ENCODE results near the gene RASA1. TPM values are rescaled to one million over a fixed set of nuclear protein-coding genes. Genes with fewer than 3 reads are reported as not detected.

RASA1 gene
- total RNA-seq, 1 experiment from 2014 or later, result 23.0 TPM

GRCh38 chr5:87388129-87388528, 120.4 kb downstream of the RASA1 start:
- H3K4me3 Mint-ChIP-seq (ENCODE audit: unreplicated experiment), result no peak overlapping the region
- ChIA-PET CTCF (no interaction called here), POLR2A (no interaction called here)
- peaks cover 6% of the 10 kb centered on the region for H3K4me1 Mint-ChIP-seq (ENCODE audit: low read depth, unreplicated experiment)
- H3K4me1 ChIP-seq, result peaks cover 22% of the 10 kb centered on the region
- no peaks in the 10 kb centered on the region for H3K9me3 Mint-ChIP-seq (ENCODE audit: unreplicated experiment)
- no peak for DNase-seq
- TF ChIP-seq, protein P1, sequence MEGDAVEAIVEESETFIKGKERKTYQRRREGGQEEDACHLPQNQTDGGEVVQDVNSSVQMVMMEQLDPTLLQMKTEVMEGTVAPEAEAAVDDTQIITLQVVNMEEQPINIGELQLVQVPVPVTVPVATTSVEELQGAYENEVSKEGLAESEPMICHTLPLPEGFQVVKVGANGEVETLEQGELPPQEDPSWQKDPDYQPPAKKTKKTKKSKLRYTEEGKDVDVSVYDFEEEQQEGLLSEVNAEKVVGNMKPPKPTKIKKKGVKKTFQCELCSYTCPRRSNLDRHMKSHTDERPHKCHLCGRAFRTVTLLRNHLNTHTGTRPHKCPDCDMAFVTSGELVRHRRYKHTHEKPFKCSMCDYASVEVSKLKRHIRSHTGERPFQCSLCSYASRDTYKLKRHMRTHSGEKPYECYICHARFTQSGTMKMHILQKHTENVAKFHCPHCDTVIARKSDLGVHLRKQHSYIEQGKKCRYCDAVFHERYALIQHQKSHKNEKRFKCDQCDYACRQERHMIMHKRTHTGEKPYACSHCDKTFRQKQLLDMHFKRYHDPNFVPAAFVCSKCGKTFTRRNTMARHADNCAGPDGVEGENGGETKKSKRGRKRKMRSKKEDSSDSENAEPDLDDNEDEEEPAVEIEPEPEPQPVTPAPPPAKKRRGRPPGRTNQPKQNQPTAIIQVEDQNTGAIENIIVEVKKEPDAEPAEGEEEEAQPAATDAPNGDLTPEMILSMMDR (IDR thresholded peaks at IDR 0.05; ENCODE audit: insufficient read depth in 1 of 2, low read depth in 1 of 2, low read length in 1 of 2, severe bottlenecking in 1 of 2, unreplicated experiment in 1 of 2), result no peak
- H3K36me3 Mint-ChIP-seq (ENCODE audit: insufficient read depth, unreplicated experiment), result peaks cover 53% of the 10 kb centered on the region
- H3K36me3 ChIP-seq (ENCODE audit: control insufficient read depth, insufficient read depth, low read length), result no peaks in the 10 kb centered on the region; the same call in 1 of the 2 replicates
- no peak overlapping the region for H3K27ac Mint-ChIP-seq (ENCODE audit: unreplicated experiment)
- BruUV-seq (replicated peaks), result no TSS peak
- intact Hi-C loops (cut with micrococcal nuclease; ENCODE audit: unreplicated experiment), result loop anchor here (5.0 kb wide), 1 partner anchor 121 kb away; the partner anchor contains the start of gene RASA1
- no peaks in the 10 kb centered on the region for H3K27me3 Mint-ChIP-seq (ENCODE audit: insufficient read depth, unreplicated experiment)
- no peak overlapping the region for H3K4me3 ChIP-seq (ENCODE audit: low read depth, low read length)
- H3K9me3 ChIP-seq, result no peaks in the 10 kb centered on the region
- H3K27me3 ChIP-seq (replicated peaks; ENCODE audit: control insufficient read depth, insufficient read depth, low read length), result no peaks in the 10 kb centered on the region

- H3K4me1 Mint-ChIP-seq (ENCODE audit: low read depth, unreplicated experiment), result peaks cover 6% of the 10 kb centered on the region
- no peaks in the 10 kb centered on the region; the same call in 1 of the 2 replicates for H3K36me3 ChIP-seq (ENCODE audit: control insufficient read depth, insufficient read depth, low read length)
- no peaks in the 10 kb centered on the region for H3K9me3 Mint-ChIP-seq (ENCODE audit: unreplicated experiment)
- BruUV-seq (replicated peaks), result no TSS peak
- CTCF ChIA-PET, result no interaction called here
- POLR2A ChIA-PET, result no interaction called here
- no peak overlapping the region for H3K4me3 Mint-ChIP-seq (ENCODE audit: unreplicated experiment)
- intact Hi-C loops (cut with micrococcal nuclease; ENCODE audit: unreplicated experiment), result loop anchor here (5.0 kb wide), 1 partner anchor 122 kb away; the partner anchor contains the start of gene RASA1
- H3K27me3 Mint-ChIP-seq (ENCODE audit: insufficient read depth, unreplicated experiment), result no peaks in the 10 kb centered on the region
- H3K36me3 Mint-ChIP-seq (ENCODE audit: insufficient read depth, unreplicated experiment), result peaks cover 57% of the 10 kb centered on the region
- DNase-seq, result no peak
- TF ChIP-seq, protein P1 (IDR thresholded peaks at IDR 0.05; ENCODE audit: insufficient read depth in 1 of 2, low read depth in 1 of 2, low read length in 1 of 2, severe bottlenecking in 1 of 2, unreplicated experiment in 1 of 2), result no peak
- H3K4me1 ChIP-seq, result peaks cover 22% of the 10 kb centered on the region
- no peak overlapping the region for H3K27ac Mint-ChIP-seq (ENCODE audit: unreplicated experiment)
- H3K4me3 ChIP-seq (ENCODE audit: low read depth, low read length), result no peak overlapping the region
- no peaks in the 10 kb centered on the region for H3K9me3 ChIP-seq
- no peaks in the 10 kb centered on the region for H3K27me3 ChIP-seq (replicated peaks; ENCODE audit: control insufficient read depth, insufficient read depth, low read length)
These were observed 121.8 kb downstream of the RASA1 start for GRCh38 chr5:87389296-87390034.

GRCh38 chr5:87390075-87390474, 122.4 kb downstream of the RASA1 start:
- no peak for DNase-seq
- TF ChIP-seq, protein P1 (IDR thresholded peaks at IDR 0.05; ENCODE audit: insufficient read depth in 1 of 2, low read depth in 1 of 2, low read length in 1 of 2, severe bottlenecking in 1 of 2, unreplicated experiment in 1 of 2), result no peak
- Histone ChIP-seq H3K9me3 (no peaks in the 10 kb centered on the region), H3K4me3 (ENCODE audit: low read depth, low read length) (no peak overlapping the region), H3K27me3 (replicated peaks; ENCODE audit: control insufficient read depth, insufficient read depth, low read length) (no peaks in the 10 kb centered on the region), H3K4me1 (peaks cover 20% of the 10 kb centered on the region), H3K36me3 (ENCODE audit: control insufficient read depth, insufficient read depth, low read length) (no peaks in the 10 kb centered on the region; the same call in 1 of the 2 replicates)
- Mint-ChIP-seq H3K36me3 (ENCODE audit: insufficient read depth, unreplicated experiment) (peaks cover 63% of the 10 kb centered on the region), H3K27ac (ENCODE audit: unreplicated experiment) (no peak overlapping the region), H3K9me3 (ENCODE audit: unreplicated experiment) (no peaks in the 10 kb centered on the region), H3K4me1 (ENCODE audit: low read depth, unreplicated experiment) (peaks cover 6% of the 10 kb centered on the region), H3K27me3 (ENCODE audit: insufficient read depth, unreplicated experiment) (no peaks in the 10 kb centered on the region), H3K4me3 (ENCODE audit: unreplicated experiment) (no peak overlapping the region)
- BruUV-seq (replicated peaks), result no TSS peak
- intact Hi-C loops (cut with micrococcal nuclease; ENCODE audit: unreplicated experiment), result no loop called here
- ChIA-PET POLR2A (no interaction called here), CTCF (no interaction called here)

Data from Caco-2 (cell line).